ENCODE measurements around the gene SUCNR1. TPM values are rescaled to one million over a fixed set of nuclear protein-coding genes. Genes with fewer than 3 reads are reported as not detected.
"Not testable (repeated sequence)": the region's sequence is repeated elsewhere in the genome, so short reads cannot be mapped to it uniquely, and the experiment has no call there.

Gene SUCNR1
- total RNA-seq, 1 experiment from 2014 or later: 0.07 TPM

- intact Hi-C loops (cut with micrococcal nuclease; ENCODE audit: unreplicated experiment): no loop called here
- CTCF ChIA-PET: no interaction called here
- H3K27me3 Mint-ChIP-seq (ENCODE audit: unreplicated experiment): no peaks in the 10 kb centered on the region
- H3K36me3 Mint-ChIP-seq (ENCODE audit: insufficient read depth, unreplicated experiment): no peaks in the 10 kb centered on the region
- H3K27ac Mint-ChIP-seq (ENCODE audit: unreplicated experiment): no peak overlapping the region
- no peak for TF ChIP-seq CTCF (IDR thresholded peaks at IDR 0.05; ENCODE audit: unreplicated experiment)
- no peak for DNase-seq
- BruUV-seq (replicated peaks): no TSS peak
- H3K4me3 Mint-ChIP-seq (ENCODE audit: low read depth, unreplicated experiment): no peak overlapping the region
- peaks cover 2% of the 10 kb centered on the region for H3K9me3 Mint-ChIP-seq (ENCODE audit: low read depth, unreplicated experiment)
- peaks cover 13% of the 10 kb centered on the region for H3K4me1 Mint-ChIP-seq (ENCODE audit: low read depth, unreplicated experiment)
Measured at GRCh38 chr3:151896246-151897012, 23.0 kb downstream of the SUCNR1 start.

GRCh38 chr3:151898121-151898520 is 24.7 kb downstream of the SUCNR1 start:
- CTCF ChIA-PET: not testable (repeated sequence)

GRCh38 chr3:151898564-151899261 is 25.3 kb downstream of the SUCNR1 start:
- intact Hi-C loops (cut with micrococcal nuclease; ENCODE audit: unreplicated experiment); H3K4me3 Mint-ChIP-seq (ENCODE audit: low read depth, unreplicated experiment); H3K9me3 Mint-ChIP-seq (ENCODE audit: low read depth, unreplicated experiment); H3K27me3 Mint-ChIP-seq (ENCODE audit: unreplicated experiment); CTCF ChIA-PET; H3K36me3 Mint-ChIP-seq (ENCODE audit: insufficient read depth, unreplicated experiment); BruUV-seq (replicated peaks); H3K27ac Mint-ChIP-seq (ENCODE audit: unreplicated experiment); DNase-seq: not testable (repeated sequence)
- peaks cover 19% of the 10 kb centered on the region for H3K4me1 Mint-ChIP-seq (ENCODE audit: low read depth, unreplicated experiment)

More at GRCh38 chr3:151898121-151898520, 24.7 kb downstream of the SUCNR1 start:
- BruUV-seq (replicated peaks); H3K36me3 Mint-ChIP-seq (ENCODE audit: insufficient read depth, unreplicated experiment); H3K27me3 Mint-ChIP-seq (ENCODE audit: unreplicated experiment); DNase-seq; H3K9me3 Mint-ChIP-seq (ENCODE audit: low read depth, unreplicated experiment); H3K27ac Mint-ChIP-seq (ENCODE audit: unreplicated experiment); H3K4me3 Mint-ChIP-seq (ENCODE audit: low read depth, unreplicated experiment); intact Hi-C loops (cut with micrococcal nuclease; ENCODE audit: unreplicated experiment): not testable (repeated sequence)
- peaks cover 19% of the 10 kb centered on the region for H3K4me1 Mint-ChIP-seq (ENCODE audit: low read depth, unreplicated experiment)

- Mint-ChIP-seq H3K27me3 (ENCODE audit: unreplicated experiment) (no peaks in the 10 kb centered on the region), H3K4me1 (ENCODE audit: low read depth, unreplicated experiment) (peaks cover 19% of the 10 kb centered on the region), H3K9me3 (ENCODE audit: low read depth, unreplicated experiment) (no peaks in the 10 kb centered on the region), H3K36me3 (ENCODE audit: insufficient read depth, unreplicated experiment) (no peaks in the 10 kb centered on the region), H3K4me3 (ENCODE audit: low read depth, unreplicated experiment) (no peak overlapping the region), H3K27ac (ENCODE audit: unreplicated experiment) (no peak overlapping the region)
- no peak for DNase-seq
- no TSS peak for BruUV-seq (replicated peaks)
- intact Hi-C loops (cut with micrococcal nuclease; ENCODE audit: unreplicated experiment): no loop called here
- CTCF ChIA-PET: no interaction called here
- TF ChIP-seq CTCF (IDR thresholded peaks at IDR 0.05; ENCODE audit: unreplicated experiment): no peak
Measured at GRCh38 chr3:151899996-151900395, 26.6 kb downstream of the SUCNR1 start.

GRCh38 chr3:151900460-151900859 is 27.0 kb downstream of the SUCNR1 start:
- no peak overlapping the region for H3K4me3 Mint-ChIP-seq (ENCODE audit: low read depth, unreplicated experiment)
- no TSS peak for BruUV-seq (replicated peaks)
- no peak for DNase-seq
- H3K9me3 Mint-ChIP-seq (ENCODE audit: low read depth, unreplicated experiment): no peaks in the 10 kb centered on the region
- no peaks in the 10 kb centered on the region for H3K27me3 Mint-ChIP-seq (ENCODE audit: unreplicated experiment)
- no peaks in the 10 kb centered on the region for H3K36me3 Mint-ChIP-seq (ENCODE audit: insufficient read depth, unreplicated experiment)
- H3K27ac Mint-ChIP-seq (ENCODE audit: unreplicated experiment): no peak overlapping the region
- H3K4me1 Mint-ChIP-seq (ENCODE audit: low read depth, unreplicated experiment): peaks cover 19% of the 10 kb centered on the region
- CTCF ChIA-PET: no interaction called here
- TF ChIP-seq CTCF (IDR thresholded peaks at IDR 0.05; ENCODE audit: unreplicated experiment): no peak
- intact Hi-C loops (cut with micrococcal nuclease; ENCODE audit: unreplicated experiment): no loop called here

Measured in Calu3 (cell line).